ENCODE measurements around the gene TP73. TPM values are rescaled to one million over a fixed set of nuclear protein-coding genes. Genes with fewer than 3 reads are reported as not detected.

Gene TP73
- total RNA-seq, 1 donor from 2014 or later: 13.0 TPM

- peak; percentile 67 for DNase-seq
- H3K4me1 Mint-ChIP-seq (ENCODE audit: low read depth, unreplicated experiment): peaks cover 23% of the 10 kb centered on the region
- H3K9me3 Mint-ChIP-seq (ENCODE audit: unreplicated experiment): peaks cover 5% of the 10 kb centered on the region
- no peaks in the 10 kb centered on the region for H3K36me3 Mint-ChIP-seq (ENCODE audit: unreplicated experiment)
- H3K27ac Mint-ChIP-seq (ENCODE audit: unreplicated experiment): peak overlapping the region; percentile 22
- H3K4me3 Mint-ChIP-seq (ENCODE audit: unreplicated experiment): peak overlapping the region; percentile 18
- TF ChIP-seq CTCF (IDR thresholded peaks at IDR 0.05; ENCODE audit: partially characterized antibody, unreplicated experiment): no peak
- peaks cover 6% of the 10 kb centered on the region for H3K27me3 Mint-ChIP-seq (ENCODE audit: unreplicated experiment)
Measured at GRCh38 chr1:3668585-3669300, 16.4 kb downstream of the TP73 start.

GRCh38 chr1:3669421-3669821 lies 17.1 kb downstream of the TP73 start:
- H3K4me3 Mint-ChIP-seq (ENCODE audit: unreplicated experiment): no peak overlapping the region
- H3K36me3 Mint-ChIP-seq (ENCODE audit: unreplicated experiment): no peaks in the 10 kb centered on the region
- DNase-seq: peak; percentile 15
- peaks cover 5% of the 10 kb centered on the region for H3K9me3 Mint-ChIP-seq (ENCODE audit: unreplicated experiment)
- TF ChIP-seq CTCF (IDR thresholded peaks at IDR 0.05; ENCODE audit: partially characterized antibody, unreplicated experiment): no peak
- H3K27me3 Mint-ChIP-seq (ENCODE audit: unreplicated experiment): peaks cover 6% of the 10 kb centered on the region
- H3K27ac Mint-ChIP-seq (ENCODE audit: unreplicated experiment): no peak overlapping the region
- peaks cover 23% of the 10 kb centered on the region for H3K4me1 Mint-ChIP-seq (ENCODE audit: low read depth, unreplicated experiment)

GRCh38 chr1:3669971-3670431 lies 17.7 kb downstream of the TP73 start:
- no peaks in the 10 kb centered on the region for H3K36me3 Mint-ChIP-seq (ENCODE audit: unreplicated experiment)
- peaks cover 23% of the 10 kb centered on the region for H3K4me1 Mint-ChIP-seq (ENCODE audit: low read depth, unreplicated experiment)
- peaks cover 5% of the 10 kb centered on the region for H3K9me3 Mint-ChIP-seq (ENCODE audit: unreplicated experiment)
- no peak overlapping the region for H3K27ac Mint-ChIP-seq (ENCODE audit: unreplicated experiment)
- no peak overlapping the region for H3K4me3 Mint-ChIP-seq (ENCODE audit: unreplicated experiment)
- TF ChIP-seq CTCF (IDR thresholded peaks at IDR 0.05; ENCODE audit: partially characterized antibody, unreplicated experiment): no peak
- DNase-seq: peak; percentile 7
- H3K27me3 Mint-ChIP-seq (ENCODE audit: unreplicated experiment): peaks cover 6% of the 10 kb centered on the region

GRCh38 chr1:3670823-3671265 lies 18.5 kb downstream of the TP73 start:
- peaks cover 5% of the 10 kb centered on the region for H3K9me3 Mint-ChIP-seq (ENCODE audit: unreplicated experiment)
- no peak overlapping the region for H3K27ac Mint-ChIP-seq (ENCODE audit: unreplicated experiment)
- peaks cover 6% of the 10 kb centered on the region for H3K27me3 Mint-ChIP-seq (ENCODE audit: unreplicated experiment)
- H3K36me3 Mint-ChIP-seq (ENCODE audit: unreplicated experiment): no peaks in the 10 kb centered on the region
- peaks cover 23% of the 10 kb centered on the region for H3K4me1 Mint-ChIP-seq (ENCODE audit: low read depth, unreplicated experiment)
- no peak overlapping the region for H3K4me3 Mint-ChIP-seq (ENCODE audit: unreplicated experiment)
- TF ChIP-seq CTCF (IDR thresholded peaks at IDR 0.05; ENCODE audit: partially characterized antibody, unreplicated experiment): no peak
- DNase-seq: peak; percentile 14

All from glutamatergic neuron (in vitro differentiated cells).